Activated B cell treated with CpG ODN at 0.5 μM for 24 hours (primary cell): ENCODE results near the gene PHACTR1. TPM values are rescaled to one million over a fixed set of nuclear protein-coding genes. Genes with fewer than 3 reads are reported as not detected.

Experiments
- ATAC-seq: fragments of 200-7000 bp; cut with Tn5 transposase; one replicate; pipeline ENCODE4 v1.10.0; 2021; ENCODE audit warnings: low read depth, mild to moderate bottlenecking, moderate library complexity
- CTCF ChIA-PET: fragments of 350-600 bp; sonication (Branson Sonifier 250); formaldehyde crosslinking; loops from one replicate; lab custom pipeline; 2021; ENCODE audit warnings: antibody characterized with exemption; lab: Charles Lee
- POLR2A ChIA-PET: fragments of 350-600 bp; sonication (Branson Sonifier 250); formaldehyde crosslinking; loops from one replicate; lab custom pipeline; 2021; ENCODE audit warnings: antibody characterized with exemption; lab: Charles Lee
- DNase-seq: peaks from one replicate; pipeline ENCODE4 v3.0.0; 2022
- H3K27ac Mint-ChIP-seq: one replicate; pipeline ENCODE4 v1.8.0; 2020; ENCODE audit warnings: mixed read lengths
- H3K27me3 Mint-ChIP-seq: one replicate; pipeline ENCODE4 v1.8.0; 2021; ENCODE audit warnings: mixed read lengths
- H3K36me3 Mint-ChIP-seq: one replicate; pipeline ENCODE4 v1.8.0; 2021; ENCODE audit warnings: low read depth, mixed read lengths
- H3K4me1 Mint-ChIP-seq: one replicate; pipeline ENCODE4 v1.8.0; 2021; ENCODE audit warnings: mixed read lengths
- H3K4me3 Mint-ChIP-seq: one replicate; pipeline ENCODE4 v1.8.0; 2020; ENCODE audit warnings: mild to moderate bottlenecking, mixed read lengths
- H3K9me3 Mint-ChIP-seq: one replicate; pipeline ENCODE4 v1.8.0; 2020; ENCODE audit warnings: mixed read lengths
- CTCF ChIP-seq: fragments of 200-600 bp; IDR thresholded peaks from one replicate; pipeline ENCODE4 v1.8.0; 2022; ENCODE audit warnings: antibody characterized with exemption, mild to moderate bottlenecking
- intact Hi-C: fragments of 100-400 bp; cut with micrococcal nuclease; formaldehyde crosslinking; loops from one replicate; pipeline ENCODE4 v1.15.1; 2024
- total RNA-seq: library from RNA; stranded (reverse); gene quantifications from 2 replicates; pipeline ENCODE4 v1.2.3, GENCODE V29; 2022

Gene PHACTR1
- total RNA-seq, 1 donor from 2014 or later: 115 TPM

GRCh38 chr6:13032566-13032965, 316.0 kb downstream of the PHACTR1 start:
- ChIA-PET CTCF (no interaction called here), POLR2A (no interaction called here)
- ATAC-seq (no peak), DNase-seq (no peak)
- no peaks in the 10 kb centered on the region for H3K9me3 Mint-ChIP-seq
- no peak overlapping the region for H3K4me3 Mint-ChIP-seq
- intact Hi-C loops: no loop called here
- peaks cover 14% of the 10 kb centered on the region for H3K27me3 Mint-ChIP-seq
- no peak for TF ChIP-seq CTCF
- H3K4me1 Mint-ChIP-seq: peaks cover 4% of the 10 kb centered on the region
- H3K36me3 Mint-ChIP-seq: no peaks in the 10 kb centered on the region
- H3K27ac Mint-ChIP-seq: no peak overlapping the region

GRCh38 chr6:13033145-13033544, 316.6 kb downstream of the PHACTR1 start:
- TF ChIP-seq CTCF: no peak
- H3K36me3 Mint-ChIP-seq: no peaks in the 10 kb centered on the region
- no peaks in the 10 kb centered on the region for H3K9me3 Mint-ChIP-seq
- peaks cover 4% of the 10 kb centered on the region for H3K4me1 Mint-ChIP-seq
- H3K27me3 Mint-ChIP-seq: peaks cover 14% of the 10 kb centered on the region
- POLR2A ChIA-PET: no interaction called here
- ATAC-seq (no peak), DNase-seq (no peak)
- CTCF ChIA-PET: no interaction called here
- H3K4me3 Mint-ChIP-seq: no peak overlapping the region
- H3K27ac Mint-ChIP-seq: no peak overlapping the region
- intact Hi-C loops: no loop called here

GRCh38 chr6:13034316-13034715, 317.7 kb downstream of the PHACTR1 start:
- no peak overlapping the region for H3K4me3 Mint-ChIP-seq
- intact Hi-C loops: no loop called here
- no peak for DNase-seq
- H3K27ac Mint-ChIP-seq: no peak overlapping the region
- ChIA-PET CTCF (no interaction called here), POLR2A (no interaction called here)
- H3K9me3 Mint-ChIP-seq: no peaks in the 10 kb centered on the region
- H3K27me3 Mint-ChIP-seq: peaks cover 7% of the 10 kb centered on the region
- ATAC-seq: no peak
- peaks cover 4% of the 10 kb centered on the region for H3K4me1 Mint-ChIP-seq
- TF ChIP-seq CTCF: no peak
- no peaks in the 10 kb centered on the region for H3K36me3 Mint-ChIP-seq

GRCh38 chr6:13035606-13036005, 319.0 kb downstream of the PHACTR1 start:
- H3K4me1 Mint-ChIP-seq: peaks cover 4% of the 10 kb centered on the region
- H3K4me3 Mint-ChIP-seq: no peak overlapping the region
- no peak for TF ChIP-seq CTCF
- no peak for ATAC-seq
- ChIA-PET POLR2A (no interaction called here), CTCF (no interaction called here)
- DNase-seq: no peak
- no peaks in the 10 kb centered on the region for H3K36me3 Mint-ChIP-seq
- H3K27ac Mint-ChIP-seq: no peak overlapping the region
- H3K9me3 Mint-ChIP-seq: no peaks in the 10 kb centered on the region
- intact Hi-C loops: no loop called here
- peaks cover 6% of the 10 kb centered on the region for H3K27me3 Mint-ChIP-seq

GRCh38 chr6:13038315-13038714, 321.7 kb downstream of the PHACTR1 start:
- DNase-seq (no peak), ATAC-seq (no peak)
- Mint-ChIP-seq H3K27me3 (peaks cover 6% of the 10 kb centered on the region), H3K27ac (no peak overlapping the region), H3K4me3 (no peak overlapping the region), H3K9me3 (no peaks in the 10 kb centered on the region), H3K36me3 (no peaks in the 10 kb centered on the region), H3K4me1 (no peaks in the 10 kb centered on the region)
- intact Hi-C loops: no loop called here
- POLR2A ChIA-PET: no interaction called here
- CTCF ChIA-PET: no interaction called here
- no peak for TF ChIP-seq CTCF
